Measurements from ENCODE around the gene TMEM132E.

Gene TMEM132E

GRCh38 chr17:34570506-34570905 lies 8.9 kb upstream of the TMEM132E start:
- DNase-seq = no peak

- no peak for DNase-seq
These were observed 7.8 kb upstream of the TMEM132E start for GRCh38 chr17:34571428-34572130.

GRCh38 chr17:34572483-34572882 lies 6.9 kb upstream of the TMEM132E start:
- no peak for DNase-seq

GRCh38 chr17:34575182-34575581 lies 4.2 kb upstream of the TMEM132E start:
- DNase-seq = no peak

- DNase-seq = no peak
These were observed 1.4 kb upstream of the TMEM132E start for GRCh38 chr17:34578016-34578415.

- DNase-seq = no peak
These were observed 746 bp upstream of the TMEM132E start for GRCh38 chr17:34578656-34579016.

DNA sequence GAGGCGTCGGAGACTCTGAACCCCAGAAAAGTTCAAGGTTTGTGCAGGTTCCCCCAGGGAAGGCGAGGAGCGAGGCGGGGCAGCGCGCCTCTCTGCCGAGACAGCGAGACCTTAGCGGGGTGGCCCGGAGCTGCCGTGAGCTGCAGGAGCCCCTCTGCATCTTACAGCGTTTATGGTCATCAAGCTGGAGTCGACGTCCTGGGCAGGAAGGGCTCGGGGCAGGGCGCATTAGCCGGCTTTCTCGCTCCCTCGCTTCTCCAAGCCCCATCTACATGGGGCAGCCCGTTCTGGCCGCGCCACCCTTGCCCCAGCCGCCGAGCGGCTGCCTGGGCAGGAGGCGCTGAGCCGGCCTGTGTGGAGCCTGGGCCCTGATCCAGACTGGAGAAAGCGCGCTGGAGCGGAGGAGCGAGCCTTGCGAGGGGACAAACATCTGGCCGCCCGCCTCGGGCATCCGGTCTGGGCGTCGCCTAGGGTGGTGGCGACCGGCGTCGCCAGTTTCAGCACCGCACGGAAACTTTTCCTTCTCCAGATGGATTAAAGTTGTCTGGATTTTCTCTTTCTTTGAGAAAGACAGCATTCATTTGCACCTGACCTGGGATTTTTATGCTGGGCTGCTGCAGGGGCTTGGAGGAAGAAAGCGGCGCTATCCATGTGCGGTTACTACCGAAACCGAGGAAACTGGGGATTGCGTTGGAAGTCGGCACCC lies 750 bp downstream of the TMEM132E start:
- no peak for DNase-seq

- no peak for DNase-seq
These were observed 1.5 kb downstream of the TMEM132E start for GRCh38 chr17:34580685-34581445.

GRCh38 chr17:34581446-34582184 lies 2.2 kb downstream of the TMEM132E start:
- no peak for DNase-seq

- DNase-seq = no peak
These were observed 3.0 kb downstream of the TMEM132E start for GRCh38 chr17:34582185-34582900.

DNA sequence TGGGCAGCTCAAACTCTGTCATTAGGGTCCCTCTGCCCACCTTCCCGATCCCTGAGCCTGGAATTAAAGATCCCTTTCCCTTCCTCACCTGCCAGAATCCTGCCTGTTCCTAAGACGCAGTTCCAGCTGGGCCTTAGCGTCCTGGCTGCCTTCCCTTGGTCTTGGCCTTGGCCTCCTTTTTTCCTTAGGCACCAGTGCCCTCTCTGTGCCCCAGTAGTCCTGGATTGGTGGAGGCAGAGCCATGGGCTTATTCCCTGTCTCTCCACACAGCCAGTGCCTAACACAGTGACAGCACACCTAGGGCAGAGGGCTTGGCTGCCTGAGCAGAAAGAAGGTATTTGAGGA lies 3.5 kb downstream of the TMEM132E start:
- no peak for DNase-seq

DNA sequence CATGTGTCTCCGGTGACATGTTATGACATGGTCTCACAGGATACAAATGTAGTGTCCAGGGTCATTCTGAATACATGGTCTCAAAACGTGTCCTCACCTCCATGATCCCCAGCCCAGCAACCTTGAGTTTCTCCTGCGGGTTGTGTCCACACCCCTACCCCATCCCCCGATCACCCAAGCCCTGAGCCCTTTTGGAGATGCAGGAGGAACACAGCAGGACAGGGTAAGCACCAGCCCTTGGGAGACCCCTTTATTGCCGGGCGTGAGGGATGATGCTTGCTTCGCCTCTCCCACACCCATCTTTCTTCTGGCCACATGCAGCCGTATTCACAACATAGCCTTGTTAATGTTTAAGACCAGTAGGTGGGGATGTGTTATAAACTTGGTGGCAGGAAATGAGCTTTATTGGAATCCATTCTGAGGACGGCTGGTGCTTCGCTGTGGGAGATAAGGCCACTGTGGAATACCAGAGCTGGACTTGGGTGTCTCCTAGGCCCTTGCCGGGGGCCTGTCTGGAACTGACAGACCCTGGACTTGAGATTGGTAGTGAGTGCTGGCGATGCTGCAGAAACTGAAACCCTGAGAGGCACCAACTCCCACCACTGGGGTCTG lies 5.5 kb downstream of the TMEM132E start:
- no peak for DNase-seq

DNA sequence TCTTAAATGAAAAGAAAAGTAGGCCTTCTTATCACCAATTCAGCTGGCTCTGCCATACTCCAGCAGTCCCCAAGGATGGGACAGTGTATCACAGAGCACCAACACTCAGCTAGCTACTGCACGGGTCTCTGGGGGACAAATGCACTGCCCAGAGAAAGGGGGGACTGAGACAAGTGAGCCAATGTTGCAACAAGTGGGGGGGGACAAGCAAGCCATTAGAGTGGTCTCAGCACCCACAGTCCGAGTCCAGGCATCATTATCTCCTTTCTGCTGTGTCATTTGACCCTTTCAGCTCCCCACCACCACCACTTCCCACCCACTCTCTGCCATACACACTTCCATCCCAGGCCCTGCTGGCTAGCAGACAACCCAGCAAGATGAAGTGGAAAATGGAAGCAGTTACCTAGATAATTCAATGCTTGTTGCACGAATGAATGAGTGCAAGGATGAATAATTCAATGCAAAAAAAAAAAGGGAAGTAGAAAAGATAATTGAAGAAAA lies 7.0 kb downstream of the TMEM132E start:
- DNase-seq = no peak

DNA sequence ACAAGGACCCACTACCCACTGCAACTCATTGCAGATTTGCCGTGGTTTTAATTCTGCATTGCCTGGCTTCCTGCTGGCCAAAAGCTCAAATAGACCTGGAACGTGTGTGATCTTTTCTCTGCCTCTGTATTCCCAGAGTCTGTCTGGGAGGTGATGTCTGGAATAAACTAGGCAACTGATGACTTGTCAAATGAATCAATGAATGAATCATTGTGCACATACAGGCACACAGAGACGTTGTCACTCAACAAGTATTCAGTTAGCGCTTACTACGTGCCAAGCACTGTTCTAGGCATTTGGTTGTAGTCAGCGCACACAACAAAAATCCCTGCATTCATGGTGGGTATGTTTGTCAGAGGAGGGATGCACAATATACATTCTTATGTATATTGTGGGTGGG lies 8.9 kb downstream of the TMEM132E start:
- DNase-seq = no peak

DNA sequence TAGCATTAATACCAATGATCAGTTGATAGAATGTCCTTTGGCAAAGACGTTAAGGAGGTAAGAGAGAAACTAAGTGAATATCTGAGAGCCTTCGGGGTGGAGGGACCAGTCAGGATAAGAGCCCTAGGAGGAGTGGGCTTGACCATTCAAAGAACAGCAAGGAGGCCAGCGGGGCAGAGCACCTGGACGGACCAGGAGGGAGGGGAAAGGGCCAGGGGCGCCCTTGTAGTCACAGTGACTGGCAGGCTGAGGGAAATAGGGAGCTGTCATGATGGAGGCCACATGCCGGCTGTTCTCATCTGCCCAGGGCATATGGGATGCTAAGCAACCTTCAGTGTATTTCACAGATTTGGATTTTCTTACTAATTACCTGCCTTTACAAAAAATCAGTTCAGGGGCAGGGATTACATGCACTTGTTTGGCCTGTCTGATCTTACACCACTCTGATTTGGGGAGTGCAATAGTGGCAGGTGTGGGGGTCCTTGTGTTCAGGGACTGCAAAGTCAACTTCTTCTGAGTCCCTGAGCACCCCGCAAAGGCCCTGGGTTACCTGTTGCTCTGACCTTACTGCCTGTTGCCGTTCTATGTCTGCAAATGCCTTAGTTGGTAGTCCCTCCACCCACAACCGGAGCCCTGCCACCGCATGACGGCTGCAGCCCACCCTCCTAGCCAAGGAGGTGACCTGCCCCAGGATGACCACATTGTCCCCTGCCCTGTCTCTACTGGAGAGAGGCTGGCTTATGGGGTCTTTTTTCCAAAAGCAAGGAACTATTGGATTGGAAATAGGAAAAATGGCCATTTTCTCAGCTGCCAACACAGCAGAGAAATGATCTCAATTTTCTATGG lies 10.0 kb downstream of the TMEM132E start:
- no peak for DNase-seq

DNA sequence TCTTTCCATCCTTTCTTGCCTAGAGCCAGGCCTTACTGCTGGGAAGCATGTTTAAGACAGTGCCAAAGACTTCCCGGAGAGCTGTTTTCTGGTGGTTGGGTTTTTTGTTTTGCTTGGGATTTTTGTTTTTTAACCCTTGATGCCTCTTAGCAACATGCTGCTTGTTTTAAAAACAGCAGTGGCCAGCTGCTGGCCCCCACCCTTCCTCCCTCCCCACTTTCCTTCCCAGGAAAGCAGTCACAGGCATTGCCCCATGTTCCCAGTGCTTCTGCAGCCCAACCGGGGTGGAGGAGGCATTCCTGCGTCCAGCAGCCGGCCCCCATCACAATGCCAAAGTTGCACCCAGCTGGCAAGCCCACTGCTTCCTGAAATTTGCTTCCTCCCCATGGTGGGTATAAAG lies 12.6 kb downstream of the TMEM132E start:
- DNase-seq = no peak

GRCh38 chr17:34596920-34597319 lies 17.5 kb downstream of the TMEM132E start:
- no peak for DNase-seq

GRCh38 chr17:34598161-34598776 lies 18.9 kb downstream of the TMEM132E start:
- no peak for DNase-seq

DNA sequence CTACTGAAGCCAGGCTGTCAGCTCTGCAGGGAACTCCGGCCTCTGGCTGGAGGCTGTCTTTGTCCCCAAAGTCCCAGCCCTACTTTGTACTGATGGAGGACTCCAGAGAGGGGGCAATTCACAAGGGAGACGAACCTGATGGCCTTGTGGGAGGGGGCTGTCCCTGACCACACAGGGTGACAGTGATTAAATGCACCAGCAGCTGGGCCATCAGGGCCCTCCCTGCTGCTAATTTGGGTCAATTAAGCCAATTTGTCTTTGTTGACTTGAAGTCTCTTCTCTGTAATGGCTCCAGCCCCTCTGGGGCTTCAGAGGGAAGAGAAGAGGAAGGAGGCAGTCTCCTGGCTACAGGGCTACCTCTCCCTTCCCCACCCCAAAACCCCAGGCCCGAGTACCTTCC lies 22.0 kb downstream of the TMEM132E start:
- no peak for DNase-seq

DNA sequence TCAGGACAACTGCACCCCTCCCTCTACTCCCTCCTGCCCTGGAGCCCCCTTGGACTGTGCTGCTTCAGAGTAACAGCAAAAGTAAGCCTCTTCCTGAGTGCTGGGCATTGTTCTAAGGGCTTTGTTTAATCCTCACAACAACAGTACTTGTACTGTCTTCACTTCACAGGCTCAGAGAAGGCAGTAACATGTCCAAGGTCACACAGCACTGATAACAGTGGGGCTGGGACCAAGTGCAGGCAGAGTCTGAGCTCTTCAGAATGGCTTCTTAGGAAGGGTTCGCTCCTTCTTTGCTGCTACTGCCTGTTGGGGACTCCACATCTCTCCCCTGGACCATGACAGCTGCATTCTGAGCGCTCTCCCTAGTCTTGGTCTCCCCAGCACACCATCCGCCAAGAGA lies 24.6 kb downstream of the TMEM132E start:
- DNase-seq = no peak

GRCh38 chr17:34606763-34607162 lies 27.4 kb downstream of the TMEM132E start:
- DNase-seq = no peak

All from activated CD4-positive, alpha-beta T cell treated with anti-CD3 and anti-CD28 coated beads for 1 hour (primary cell).